Measurements from ENCODE around the gene ADGRF1. TPM values are rescaled to one million over a fixed set of nuclear protein-coding genes. Genes with fewer than 3 reads are reported as not detected.

ADGRF1 gene
- total and polyA plus RNA-seq, 2 donors from 2014 or later: 28.6 to 58.8 TPM

GRCh38 chr6:47032974-47033765, 9.0 kb downstream of the ADGRF1 start:
- FAIRE-seq (no peak), DNase-seq (no peak)
- H3K4me1 ChIP-seq (ENCODE audit: control insufficient read depth in 2 of 3, insufficient read depth in 2 of 3, low read depth in 1 of 3, low read length in 3 of 3): peaks cover 0 to 5% (median 0%) of the 10 kb centered on the region in 3 donors
- no peaks in the 10 kb centered on the region for H3K9me3 ChIP-seq (ENCODE audit: control insufficient read depth in 2 of 3, insufficient read depth in 1 of 3, low read length in 3 of 3)
- no peaks in the 10 kb centered on the region for H3K27me3 ChIP-seq (ENCODE audit: control insufficient read depth, insufficient read depth, low read length)
- H3K9ac ChIP-seq (ENCODE audit: low read length in 3 of 3): no peak overlapping the region
- no peak overlapping the region for H3K27ac ChIP-seq (ENCODE audit: low read depth in 2 of 2, low read length in 2 of 2)
- H3K36me3 ChIP-seq (ENCODE audit: control insufficient read depth in 2 of 3, insufficient read depth in 3 of 3, low read length in 3 of 3): no peaks in the 10 kb centered on the region
- no peak overlapping the region for H3K4me3 ChIP-seq (ENCODE audit: low read length in 3 of 3)
- intact Hi-C loops (cut with DNase I): no loop called here
- TF ChIP-seq, protein P1, sequence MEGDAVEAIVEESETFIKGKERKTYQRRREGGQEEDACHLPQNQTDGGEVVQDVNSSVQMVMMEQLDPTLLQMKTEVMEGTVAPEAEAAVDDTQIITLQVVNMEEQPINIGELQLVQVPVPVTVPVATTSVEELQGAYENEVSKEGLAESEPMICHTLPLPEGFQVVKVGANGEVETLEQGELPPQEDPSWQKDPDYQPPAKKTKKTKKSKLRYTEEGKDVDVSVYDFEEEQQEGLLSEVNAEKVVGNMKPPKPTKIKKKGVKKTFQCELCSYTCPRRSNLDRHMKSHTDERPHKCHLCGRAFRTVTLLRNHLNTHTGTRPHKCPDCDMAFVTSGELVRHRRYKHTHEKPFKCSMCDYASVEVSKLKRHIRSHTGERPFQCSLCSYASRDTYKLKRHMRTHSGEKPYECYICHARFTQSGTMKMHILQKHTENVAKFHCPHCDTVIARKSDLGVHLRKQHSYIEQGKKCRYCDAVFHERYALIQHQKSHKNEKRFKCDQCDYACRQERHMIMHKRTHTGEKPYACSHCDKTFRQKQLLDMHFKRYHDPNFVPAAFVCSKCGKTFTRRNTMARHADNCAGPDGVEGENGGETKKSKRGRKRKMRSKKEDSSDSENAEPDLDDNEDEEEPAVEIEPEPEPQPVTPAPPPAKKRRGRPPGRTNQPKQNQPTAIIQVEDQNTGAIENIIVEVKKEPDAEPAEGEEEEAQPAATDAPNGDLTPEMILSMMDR (IDR thresholded peaks at IDR 0.05; ENCODE audit: borderline replicate concordance, extremely low read depth, insufficient read depth): no peak

DNA sequence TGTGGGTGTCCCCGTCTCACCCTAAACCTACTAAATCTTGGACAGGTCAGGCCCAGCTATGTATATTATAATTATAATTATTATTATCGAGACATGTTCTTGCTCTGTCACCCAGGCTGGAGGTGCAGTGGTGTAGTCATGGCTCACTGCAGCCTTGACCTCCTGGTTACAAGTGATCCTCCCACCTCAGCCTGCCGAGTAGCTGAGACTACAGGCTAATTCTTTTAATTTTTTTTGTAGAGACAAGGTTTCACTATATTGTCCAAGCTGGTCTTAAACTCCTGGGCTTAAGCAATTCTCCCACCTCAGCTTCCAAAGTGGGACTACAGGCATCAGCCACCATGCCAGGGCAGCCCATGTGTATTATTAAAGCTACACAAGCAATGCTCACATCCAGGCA, 10.5 kb downstream of the ADGRF1 start:
- FAIRE-seq (no peak), DNase-seq (peak in 1 of 5 donors; percentile 50)
- Histone ChIP-seq H3K27me3 (ENCODE audit: control insufficient read depth, insufficient read depth, low read length) (no peaks in the 10 kb centered on the region), H3K9me3 (ENCODE audit: control insufficient read depth in 2 of 3, insufficient read depth in 1 of 3, low read length in 3 of 3) (no peaks in the 10 kb centered on the region), H3K27ac (ENCODE audit: low read depth in 2 of 2, low read length in 2 of 2) (no peak overlapping the region), H3K4me1 (ENCODE audit: control insufficient read depth in 2 of 3, insufficient read depth in 2 of 3, low read depth in 1 of 3, low read length in 3 of 3) (peaks cover 0 to 5% (median 0%) of the 10 kb centered on the region in 3 donors), H3K4me3 (ENCODE audit: low read length in 3 of 3) (no peak overlapping the region), H3K36me3 (ENCODE audit: control insufficient read depth in 2 of 3, insufficient read depth in 3 of 3, low read length in 3 of 3) (no peaks in the 10 kb centered on the region), H3K9ac (ENCODE audit: low read length in 3 of 3) (no peak overlapping the region)
- TF ChIP-seq, protein P1 (IDR thresholded peaks at IDR 0.05; ENCODE audit: borderline replicate concordance, extremely low read depth, insufficient read depth): no peak
- intact Hi-C loops (cut with DNase I): no loop called here

DNA sequence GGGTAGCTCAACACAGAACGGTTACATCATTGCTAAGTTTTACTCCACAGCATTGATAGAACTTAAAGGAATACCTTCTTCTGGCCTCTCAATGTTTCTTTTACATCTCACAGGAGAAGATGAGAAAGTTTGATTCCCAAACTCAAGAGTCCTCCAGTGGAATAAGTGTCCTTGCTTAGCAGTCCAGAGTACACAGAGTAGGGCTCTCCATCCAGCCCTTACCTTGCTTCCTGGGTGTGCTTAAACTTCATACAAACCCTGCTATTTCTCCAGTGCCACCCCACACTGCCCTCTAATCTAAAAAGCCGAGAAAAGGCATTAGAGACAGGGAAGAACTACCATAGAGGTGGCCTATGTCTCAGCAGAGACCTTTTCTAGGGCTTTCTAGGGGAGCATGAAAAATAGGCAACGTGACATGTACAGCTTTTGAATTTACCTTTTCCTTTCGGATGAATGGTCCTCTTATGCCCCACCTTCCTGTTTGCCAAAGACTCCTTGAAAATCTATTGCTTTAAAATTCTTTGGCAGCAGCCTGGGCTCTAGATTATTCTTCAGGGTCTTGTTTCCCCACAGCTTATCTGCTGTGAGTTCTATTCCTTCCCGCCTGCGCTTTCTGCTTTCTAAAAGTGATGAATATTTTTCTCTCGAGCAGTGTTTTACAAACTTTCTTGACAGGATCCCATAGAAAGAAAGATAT, 12.1 kb downstream of the ADGRF1 start:
- no peak for FAIRE-seq

More for the DNA sequence above, 12.1 kb downstream of the ADGRF1 start:
- no peaks in the 10 kb centered on the region for H3K36me3 ChIP-seq (ENCODE audit: control insufficient read depth in 2 of 3, insufficient read depth in 3 of 3, low read length in 3 of 3)
- H3K27ac ChIP-seq (ENCODE audit: low read depth in 2 of 2, low read length in 2 of 2): no peak overlapping the region
- no peaks in the 10 kb centered on the region for H3K9me3 ChIP-seq (ENCODE audit: control insufficient read depth in 2 of 3, insufficient read depth in 1 of 3, low read length in 3 of 3)
- no peak overlapping the region for H3K4me3 ChIP-seq (ENCODE audit: low read length in 3 of 3)
- H3K9ac ChIP-seq (ENCODE audit: low read length in 3 of 3): no peak overlapping the region
- intact Hi-C loops (cut with DNase I): no loop called here
- no peak for DNase-seq
- TF ChIP-seq, protein P1 (IDR thresholded peaks at IDR 0.05; ENCODE audit: borderline replicate concordance, extremely low read depth, insufficient read depth): no peak
- peaks cover 0 to 5% (median 0%) of the 10 kb centered on the region in 3 donors for H3K4me1 ChIP-seq (ENCODE audit: control insufficient read depth in 2 of 3, insufficient read depth in 2 of 3, low read depth in 1 of 3, low read length in 3 of 3)
- H3K27me3 ChIP-seq (ENCODE audit: control insufficient read depth, insufficient read depth, low read length): no peaks in the 10 kb centered on the region
